Liver (tissue), 9 donors: ENCODE data around the gene AOAH. TPM values are rescaled to one million over a fixed set of nuclear protein-coding genes. Genes with fewer than 3 reads are reported as not detected.

Experiments
- DNase-seq: peaks from one replicate; pipeline ENCODE4 v3.0.0-alpha.2; 2017; ENCODE audit warnings: low spot score
- H3K27ac ChIP-seq, 2 donors: one replicate each; pipeline ENCODE4 v1.7.0; 2013; ENCODE audit warnings: inconsistent platforms in 2 of 2, low read length in 2 of 2, control low read depth in 1 of 2, low read depth in 1 of 2, mild to moderate bottlenecking in 1 of 2
- H3K27me3 ChIP-seq, 4 donors: one replicate each; pipeline versions ENCODE4 v1.6.1 to v1.7.0; 2013; ENCODE audit warnings: low read length in 3 of 4, inconsistent platforms in 1 of 4, mild to moderate bottlenecking in 1 of 4, moderate library complexity in 1 of 4; ENCODE audit not compliant: control insufficient read depth in 4 of 4, insufficient read depth in 4 of 4
- H3K36me3 ChIP-seq, 4 donors: one replicate each; pipeline versions ENCODE4 v1.6.1 to v1.7.0; 2013; ENCODE audit warnings: low read length in 3 of 4, mild to moderate bottlenecking in 3 of 4, low read depth in 1 of 4, moderate library complexity in 1 of 4; ENCODE audit not compliant: control insufficient read depth in 4 of 4, insufficient read depth in 3 of 4
- H3K4me1 ChIP-seq, 4 donors: one replicate each; pipeline versions ENCODE4 v1.6.1 to v1.7.0; 2013; ENCODE audit warnings: low read length in 3 of 4, mild to moderate bottlenecking in 3 of 4, moderate library complexity in 1 of 4; ENCODE audit not compliant: control insufficient read depth in 4 of 4, insufficient read depth in 4 of 4
- H3K4me3 ChIP-seq, 3 donors: one replicate each; pipeline versions ENCODE4 v1.6.1 to v1.7.0; 2013; ENCODE audit warnings: low read length in 3 of 3, control low read depth in 1 of 3, low read depth in 1 of 3, mild to moderate bottlenecking in 1 of 3
- H3K9ac ChIP-seq, 2 donors: one replicate each; pipeline ENCODE4 v1.7.0; 2013; ENCODE audit warnings: low read length in 2 of 2, mild to moderate bottlenecking in 2 of 2, moderate library complexity in 2 of 2, control low read depth in 1 of 2, low read depth in 1 of 2
- H3K9me3 ChIP-seq, 4 donors: one replicate each; pipeline versions ENCODE4 v1.6.1 to v1.7.0; 2013; ENCODE audit warnings: low read length in 3 of 4; ENCODE audit not compliant: control insufficient read depth in 4 of 4
- ATF3 ChIP-seq: IDR thresholded peaks from 2 replicates; pipeline ENCODE4 v1.6.1; 2016; ENCODE audit warnings: antibody characterized with exemption
- CTCF ChIP-seq: fragments of 150-350 bp; IDR thresholded peaks from 2 replicates; pipeline ENCODE4 v1.5.1; 2017; ENCODE audit warnings: improper control_type of control experiment, low read depth, low read length; ENCODE audit not compliant: missing input control
- EGR1 ChIP-seq, 2 donors: IDR thresholded peaks; 2 replicates each; pipeline ENCODE4 v1.6.1; 2016 to 2018; ENCODE audit warnings: antibody characterized with exemption in 2 of 2, low read depth in 2 of 2
- FOXA1 ChIP-seq: IDR thresholded peaks from 2 replicates; pipeline ENCODE4 v1.6.1; 2016; ENCODE audit warnings: antibody characterized with exemption
- FOXA2 ChIP-seq: IDR thresholded peaks from 2 replicates; pipeline ENCODE4 v1.6.1; 2016; ENCODE audit warnings: antibody characterized with exemption
- GABPA ChIP-seq, 2 donors: IDR thresholded peaks in 1 of 2; conservative IDR thresholded peaks in 1 of 2; 2 replicates each; pipeline ENCODE4 v1.6.1; 2016; ENCODE audit warnings: antibody characterized with exemption in 2 of 2, mild to moderate bottlenecking in 1 of 2, moderate library complexity in 1 of 2
- HNF4A ChIP-seq, 2 donors: conservative IDR thresholded peaks; 2 replicates each; pipeline ENCODE4 v1.6.1; 2016; ENCODE audit warnings: antibody characterized with exemption in 2 of 2, mild to moderate bottlenecking in 2 of 2
- HNF4G ChIP-seq: IDR thresholded peaks from 2 replicates; pipeline ENCODE4 v1.6.1; 2016; ENCODE audit warnings: antibody characterized with exemption
- JUND ChIP-seq, 2 donors: IDR thresholded peaks; 2 replicates each; pipeline ENCODE4 v1.6.1; 2016; ENCODE audit warnings: antibody characterized with exemption in 2 of 2
- MAX ChIP-seq: IDR thresholded peaks from 2 replicates; pipeline ENCODE4 v1.6.1; 2016; ENCODE audit warnings: antibody characterized with exemption
- NR2F2 ChIP-seq: IDR thresholded peaks from 2 replicates; pipeline ENCODE4 v1.6.1; 2016; ENCODE audit warnings: antibody characterized with exemption
- RAD21 ChIP-seq, 2 donors: IDR thresholded peaks; 2 replicates each; pipeline ENCODE4 v1.6.1; 2016; ENCODE audit warnings: antibody characterized with exemption in 2 of 2, mild to moderate bottlenecking in 2 of 2
- REST ChIP-seq: IDR thresholded peaks from 2 replicates; pipeline ENCODE4 v1.6.1; 2016; ENCODE audit warnings: antibody characterized with exemption, mild to moderate bottlenecking
- RXRA ChIP-seq, 2 donors: IDR thresholded peaks; 2 replicates each; pipeline ENCODE4 v1.6.1; 2017 to 2018; ENCODE audit warnings: antibody characterized with exemption in 2 of 2, mild to moderate bottlenecking in 1 of 2
- SP1 ChIP-seq: IDR thresholded peaks from 2 replicates; pipeline ENCODE4 v1.6.1; 2018; ENCODE audit warnings: antibody characterized with exemption, mild to moderate bottlenecking
- TAF1 ChIP-seq: conservative IDR thresholded peaks from 2 replicates; pipeline ENCODE4 v1.6.1; 2016; ENCODE audit warnings: antibody characterized with exemption, mild to moderate bottlenecking
- YY1 ChIP-seq: IDR thresholded peaks from 2 replicates; pipeline ENCODE4 v1.6.1; 2016; ENCODE audit warnings: antibody characterized with exemption, mild to moderate bottlenecking
- ZBTB33 ChIP-seq: IDR thresholded peaks from 2 replicates; pipeline ENCODE4 v1.6.1; 2016; ENCODE audit warnings: antibody characterized with exemption
- WGBS: extraction: QIAGEN DNeasy Blood & Tissue Kit; methylation state at CpG from one replicate; pipeline ENCODE4 v1.1.7; 2013; 5-methylcytosine and 5-hydroxymethylcytosine counted together
- polyA plus RNA-seq, 2 donors: library from polyadenylated mRNA; stranded (reverse) in 1 of 2; unstranded in 1 of 2; fragments of 200-250 nt in 1 of 2; fragments of >200 nt in 1 of 2; fragmentation: Nextera tagmentation in 1 of 2; extraction: Ambion mirVana in 1 of 2; gene quantifications; one replicate each; pipeline versions ENCODE4 v1.2.1 to v1.2.3, GENCODE V29; 2013 to 2015
- total RNA-seq, 2 donors: library from RNA; depleted of rRNA; stranded (reverse); fragments of >200 nt; gene quantifications; one replicate each; pipeline ENCODE4 v1.2.3, GENCODE V29; 2014
- donor health status: healthy.
- donor health status: healthy.
- donor health status: healthy.
- donor health status: healthy.
- donor health status: healthy.

The AOAH gene
- total and polyA plus RNA-seq, 4 donors: 2.4 to 26.7 (median 5.8) TPM

- TF ChIP-seq RAD21 (IDR thresholded peaks at IDR 0.05) (peak in 1 of 2 donors; percentile 31), FOXA1 (no peak), TAF1 (no peak), ZBTB33 (no peak), EGR1 (IDR thresholded peaks at IDR 0.05; ENCODE audit: low read depth in 2 of 2) (no peak), CTCF (no peak), HNF4A (conservative IDR thresholded peaks at IDR 0.05) (peak; percentile 94 to 95), GABPA (IDR thresholded peaks at IDR 0.05 in 1 of 2, conservative IDR thresholded peaks at IDR 0.05 in 1 of 2) (no peak), HNF4G (peak; percentile 70), SP1 (peak; percentile 83), RXRA (IDR thresholded peaks at IDR 0.05) (peak; percentile 17 to 46), MAX (no peak), JUND (IDR thresholded peaks at IDR 0.05) (peak in 1 of 2 donors; percentile 36), ATF3 (no peak), FOXA2 (no peak), REST (peak; percentile 58), NR2F2 (no peak), YY1 (no peak)
- no peak overlapping the region for H3K27ac ChIP-seq
- H3K4me1 ChIP-seq: peaks cover 0 to 5% (median 0%) of the 10 kb centered on the region in 4 donors
- no peak overlapping the region for H3K4me3 ChIP-seq
- H3K27me3 ChIP-seq: no peaks in the 10 kb centered on the region
- H3K9ac ChIP-seq: no peak overlapping the region
- H3K9me3 ChIP-seq: no peaks in the 10 kb centered on the region
- no peaks in the 10 kb centered on the region for H3K36me3 ChIP-seq
- no peak for DNase-seq
- 87% methylated on average over 2 of the region's 2 CpGs for WGBS
Measured at GRCh38 chr7:36651404-36651803, 72.9 kb downstream of the AOAH start.
